Kidney glomerular epithelial cell (primary cell): Measurements from ENCODE around the gene TNS1.
"Not testable (repeated sequence)": the region's sequence is repeated elsewhere in the genome, so short reads cannot be mapped to it uniquely, and the experiment has no call there.

Experiments
- DNase-seq: peaks from one replicate; lab custom pipeline; 2025; lab: John Stamatoyannopoulos, UW

TNS1 gene

DNA sequence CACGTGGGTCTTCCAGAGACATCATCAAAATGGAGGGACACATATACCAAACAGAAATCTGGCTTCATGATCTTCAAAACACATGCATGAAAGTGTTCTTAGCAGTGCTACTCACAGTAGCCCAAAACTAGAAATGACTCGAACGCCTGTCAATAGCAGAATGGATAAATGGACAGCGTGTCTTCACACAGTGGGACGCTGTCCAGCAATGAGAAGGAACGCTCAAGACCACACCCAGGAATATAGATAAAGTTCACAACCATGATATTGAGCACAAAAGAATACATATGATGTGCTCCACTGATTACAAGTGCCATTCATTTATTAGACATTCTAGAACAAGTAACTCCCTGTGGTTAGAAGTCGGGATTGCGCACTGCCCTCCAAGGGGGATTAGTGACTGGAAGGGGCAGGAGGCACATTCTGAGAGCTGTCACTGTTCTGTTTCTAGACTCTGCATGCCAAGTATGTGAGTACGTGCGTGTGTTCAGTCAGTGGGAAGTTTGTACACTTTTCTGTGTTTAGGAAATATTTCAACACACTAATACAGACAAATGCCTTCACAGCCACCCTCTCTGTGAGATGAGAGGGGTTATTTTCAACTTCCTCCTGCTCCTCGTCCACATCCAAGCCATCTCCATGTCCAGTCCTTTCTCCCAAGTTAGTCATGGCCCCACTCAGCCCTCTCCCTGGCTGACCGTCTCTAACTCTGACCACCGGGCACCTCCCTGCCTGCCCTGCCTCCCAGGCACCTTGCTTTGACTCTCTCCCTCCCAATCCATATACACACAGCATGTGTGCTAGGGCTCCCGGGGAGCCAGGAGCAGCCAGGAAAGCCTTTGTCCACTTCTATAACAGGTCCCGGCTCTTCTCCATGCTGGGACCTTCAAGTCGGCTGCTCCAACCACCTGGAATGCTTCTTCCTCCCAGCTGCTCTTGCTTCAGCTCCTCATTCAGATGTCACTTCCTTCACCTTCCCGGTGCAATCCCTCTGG lies 26.9 kb upstream of the TNS1 start:
- DNase-seq = no peak

- DNase-seq = no peak
Observed at GRCh38 chr2:218028562-218029348, 26.0 kb upstream of the TNS1 start.

GRCh38 chr2:218028189-218028495 lies 25.3 kb upstream of the TNS1 start:
- DNase-seq = no peak

- DNase-seq = no peak
Observed at GRCh38 chr2:218027426-218028188, 24.8 kb upstream of the TNS1 start.

GRCh38 chr2:218026676-218027425 lies 24.1 kb upstream of the TNS1 start:
- no peak for DNase-seq

DNA sequence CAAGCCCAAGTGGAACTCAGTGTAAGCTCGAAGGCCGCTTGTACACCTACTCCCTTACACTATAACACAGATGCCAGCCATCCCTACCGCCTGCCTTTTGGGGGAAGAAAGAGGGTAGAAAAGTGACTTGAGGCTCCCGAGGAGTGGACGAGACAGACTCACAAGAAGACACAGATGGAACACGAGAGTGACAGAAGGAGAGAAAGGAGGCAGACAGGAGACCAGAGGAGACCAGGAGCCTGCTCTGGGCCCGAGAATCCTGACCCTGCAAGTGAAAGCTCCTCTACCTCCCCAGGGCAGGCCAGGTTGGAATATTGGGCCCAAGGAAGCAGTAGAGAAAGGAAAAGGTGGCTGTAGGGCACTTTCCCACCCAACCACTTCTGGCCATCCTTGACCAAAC lies 23.4 kb upstream of the TNS1 start:
- no peak for DNase-seq

GRCh38 chr2:218024871-218025270 lies 22.1 kb upstream of the TNS1 start:
- DNase-seq = no peak

DNA sequence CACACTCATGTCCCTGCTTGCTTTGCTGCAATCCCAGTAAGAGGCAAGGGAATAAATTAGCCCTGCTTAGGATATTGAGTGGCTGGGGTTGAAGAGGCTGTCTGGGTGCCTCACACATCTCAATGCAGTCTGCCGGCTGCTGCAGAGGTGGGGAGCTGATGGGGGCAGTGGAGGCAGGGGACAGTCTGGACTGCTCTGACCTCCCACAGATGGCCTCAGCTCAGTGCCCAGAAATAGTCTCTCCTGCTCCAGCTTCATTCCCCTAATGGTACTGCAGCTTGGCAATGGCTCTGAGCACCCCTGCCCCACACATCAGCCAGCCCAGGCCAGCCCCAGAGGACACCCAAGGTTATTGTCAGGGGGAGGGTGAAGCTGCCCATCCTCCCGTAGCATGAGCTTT lies 21.5 kb upstream of the TNS1 start:
- DNase-seq = no peak

DNA sequence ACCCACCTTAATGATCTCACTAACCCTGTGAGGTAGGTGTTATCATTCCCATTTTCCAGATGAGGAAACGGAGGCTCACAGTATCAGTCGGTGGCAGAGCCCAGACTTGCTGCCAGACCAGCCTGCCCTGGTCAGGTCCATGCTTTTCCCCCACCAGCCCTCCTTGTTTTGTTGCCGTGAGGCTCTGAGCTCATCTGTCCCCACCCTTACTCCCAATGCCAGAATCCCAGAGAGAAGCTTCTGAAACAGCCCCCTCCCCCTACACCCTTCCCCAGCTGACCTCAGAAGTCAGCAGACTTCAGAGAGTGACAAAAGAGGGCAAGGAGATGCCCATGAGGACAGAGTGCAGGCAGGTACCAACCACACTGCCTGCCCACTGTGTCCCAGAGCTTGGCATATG lies 20.8 kb upstream of the TNS1 start:
- DNase-seq = no peak

GRCh38 chr2:218022851-218023530 lies 20.2 kb upstream of the TNS1 start:
- DNase-seq = no peak

- no peak for DNase-seq
Observed at GRCh38 chr2:218022131-218022850, 19.5 kb upstream of the TNS1 start.

DNA sequence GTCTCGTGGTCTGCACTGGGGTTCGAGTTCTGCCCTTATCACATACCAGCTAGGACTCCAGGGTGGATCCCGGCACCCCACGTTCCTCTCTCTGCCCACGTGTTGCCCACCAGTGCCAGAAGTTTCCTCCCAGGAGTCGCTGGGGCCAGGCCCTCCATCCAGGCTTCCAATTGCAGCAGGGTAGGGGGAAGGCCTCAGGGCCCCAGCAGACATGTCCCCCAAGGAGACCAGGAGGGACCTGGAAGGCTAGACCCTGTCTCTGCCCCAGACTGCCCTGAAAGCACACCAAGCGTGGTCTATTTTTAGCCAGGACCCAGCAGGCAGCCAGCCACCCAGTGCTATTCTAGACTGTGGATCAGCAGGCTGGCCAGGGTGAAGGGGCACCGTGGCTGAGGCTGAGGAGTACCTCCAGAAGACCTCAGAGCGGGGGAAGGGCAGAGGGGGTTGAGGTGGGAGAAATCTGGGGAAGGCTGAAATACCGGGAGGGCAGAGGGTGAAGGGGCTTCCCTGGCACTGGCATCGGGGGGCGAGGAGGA lies 18.8 kb upstream of the TNS1 start:
- DNase-seq = no peak

- DNase-seq = no peak
Observed at GRCh38 chr2:218020966-218021535, 18.3 kb upstream of the TNS1 start.

- DNase-seq = no peak
Observed at GRCh38 chr2:218020281-218020680, 17.5 kb upstream of the TNS1 start.

DNA sequence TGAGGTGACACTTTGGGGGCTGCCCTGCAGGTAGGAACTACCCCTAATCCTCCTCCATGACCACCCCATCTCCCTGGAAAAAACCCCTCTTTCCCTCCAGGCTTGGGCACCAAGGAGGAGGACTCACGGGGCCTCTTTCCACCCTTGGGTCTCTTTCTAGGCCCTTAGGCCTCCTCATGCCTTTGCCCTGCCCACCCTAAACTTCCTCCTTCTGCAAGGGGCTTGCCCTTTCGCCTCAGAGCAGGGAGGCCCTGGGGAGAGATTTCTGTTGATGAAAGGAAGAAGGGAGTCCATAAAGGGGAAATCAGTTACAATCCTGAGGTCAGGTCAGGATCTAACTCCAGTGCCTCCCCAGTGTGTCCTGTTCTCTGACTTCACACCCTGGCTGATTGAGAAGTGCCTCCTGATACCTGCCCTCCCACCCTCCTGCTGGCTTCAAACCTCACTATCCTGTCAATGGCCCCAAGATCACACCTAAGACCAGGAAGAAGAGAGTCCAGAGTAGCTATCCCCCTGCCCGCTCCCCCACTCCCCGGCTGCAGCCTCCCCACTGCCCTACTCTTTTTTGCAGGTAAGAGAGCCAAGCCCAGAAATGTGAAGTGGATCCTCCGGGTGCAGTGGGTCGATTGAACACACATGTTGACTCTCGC lies 16.7 kb upstream of the TNS1 start:
- DNase-seq = no peak

DNA sequence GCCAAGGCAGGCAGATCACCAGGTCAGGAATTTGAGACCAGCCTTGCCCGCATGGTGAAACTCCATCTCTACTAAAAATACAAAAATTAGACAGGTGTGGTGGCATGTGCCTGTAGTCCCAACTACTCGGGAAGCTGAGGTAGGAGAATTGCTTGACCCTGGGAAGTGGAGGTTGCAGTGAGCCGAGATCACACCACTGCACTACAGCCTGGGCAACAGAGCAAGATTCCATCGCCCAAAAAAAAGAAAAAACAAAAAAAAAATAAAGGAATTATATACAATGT lies 16.0 kb upstream of the TNS1 start:
- not testable (repeated sequence) for DNase-seq

DNA sequence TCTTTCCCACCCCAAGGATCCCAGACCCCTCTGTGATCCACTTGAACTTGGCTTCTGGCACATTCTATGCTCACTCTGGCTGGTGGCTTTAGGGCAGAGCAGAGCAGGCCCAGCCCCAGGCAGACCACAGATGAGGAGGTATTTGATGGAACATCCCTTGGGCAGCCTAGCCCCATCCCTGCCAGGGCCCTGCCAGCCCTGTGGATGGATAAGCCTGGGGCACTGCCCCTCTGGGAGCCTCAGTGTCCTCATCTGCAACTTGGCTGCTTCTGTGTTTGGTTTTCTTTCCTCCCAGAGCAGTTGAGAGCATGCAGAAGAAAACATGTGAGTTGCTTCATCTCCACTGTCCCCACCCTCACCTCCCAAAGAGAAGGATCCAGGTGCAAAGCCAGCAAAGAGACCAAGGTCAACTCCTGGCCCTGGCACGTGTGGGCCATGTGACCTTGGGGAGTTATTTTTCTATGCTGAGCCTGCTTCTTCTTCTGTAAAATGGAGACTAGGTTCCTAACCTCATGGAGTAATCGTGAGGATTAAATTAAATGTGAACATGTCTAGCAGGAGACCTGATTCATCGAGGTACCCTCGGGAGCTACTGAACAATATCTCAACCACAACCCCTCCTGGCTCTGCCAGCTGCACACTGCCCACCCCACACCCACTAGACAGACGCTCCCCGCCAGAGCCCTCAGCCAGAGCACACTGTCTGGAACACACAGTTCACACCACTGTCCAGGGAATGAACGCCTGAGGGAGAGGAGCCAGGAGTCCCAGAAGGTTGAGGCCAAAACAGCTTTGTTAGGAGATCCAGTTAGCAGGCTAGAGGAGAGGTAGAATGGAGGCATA lies 14.6 kb upstream of the TNS1 start:
- DNase-seq = no peak

- DNase-seq = no peak
Observed at GRCh38 chr2:218016810-218017209, 14.0 kb upstream of the TNS1 start.
